Thymus (tissue), 11 donors: ENCODE results near the gene SCN10A. TPM values are rescaled to one million over a fixed set of nuclear protein-coding genes. Genes with fewer than 3 reads are reported as not detected.

Experiments used
- DNase-seq, 9 donors: peaks; one replicate each; pipeline ENCODE4 v3.0.0-alpha.2; 2013; ENCODE audit warnings: low spot score in 9 of 9, low read depth in 6 of 9, missing footprints in 1 of 9
- H3K27ac ChIP-seq, 2 donors: one replicate each; pipeline ENCODE4 v1.5.1; 2013; ENCODE audit warnings: control low read depth in 1 of 2, low read depth in 1 of 2, low read length in 1 of 2, mild to moderate bottlenecking in 1 of 2, moderate library complexity in 1 of 2
- H3K27me3 ChIP-seq, 2 donors: one replicate each; pipeline ENCODE4 v1.5.1; 2013; ENCODE audit warnings: low read length in 1 of 2; ENCODE audit not compliant: control insufficient read depth in 2 of 2, insufficient read depth in 1 of 2
- H3K36me3 ChIP-seq, 2 donors: one replicate each; pipeline ENCODE4 v1.5.1; 2013; ENCODE audit warnings: low read length in 1 of 2, mild to moderate bottlenecking in 1 of 2, moderate library complexity in 1 of 2; ENCODE audit not compliant: control insufficient read depth in 2 of 2, insufficient read depth in 2 of 2
- H3K4me1 ChIP-seq, 2 donors: one replicate each; pipeline ENCODE4 v1.5.1; 2013; ENCODE audit warnings: low read length in 2 of 2; ENCODE audit not compliant: control insufficient read depth in 2 of 2, insufficient read depth in 2 of 2
- H3K4me3 ChIP-seq, 2 donors: one replicate each; pipeline ENCODE4 v1.5.1; 2013; ENCODE audit warnings: low read length in 2 of 2, control low read depth in 1 of 2, mild to moderate bottlenecking in 1 of 2
- H3K9me3 ChIP-seq, 2 donors: one replicate each; pipeline ENCODE4 v1.5.1; 2013; ENCODE audit warnings: low read length in 1 of 2, mild to moderate bottlenecking in 1 of 2; ENCODE audit not compliant: control insufficient read depth in 2 of 2, insufficient read depth in 1 of 2
- WGBS: extraction: QIAGEN DNeasy Blood & Tissue Kit; methylation state at CpG from one replicate; pipeline ENCODE4 v1.1.7; 2013; 5-methylcytosine and 5-hydroxymethylcytosine counted together
- polyA plus RNA-seq: library from polyadenylated mRNA; stranded (reverse); fragments of 200-250 nt; gene quantifications from one replicate; pipeline ENCODE4 v1.2.3, GENCODE V29; 2013
- total RNA-seq: library from RNA; stranded (reverse); fragments of 120-200 nt; gene quantifications from one replicate; pipeline ENCODE4 v1.2.4, GENCODE V29; 2013
- donor health status: healthy.

The SCN10A gene
- total and polyA plus RNA-seq, 2 donors, result 0.02 TPM; not detected in 1

DNA sequence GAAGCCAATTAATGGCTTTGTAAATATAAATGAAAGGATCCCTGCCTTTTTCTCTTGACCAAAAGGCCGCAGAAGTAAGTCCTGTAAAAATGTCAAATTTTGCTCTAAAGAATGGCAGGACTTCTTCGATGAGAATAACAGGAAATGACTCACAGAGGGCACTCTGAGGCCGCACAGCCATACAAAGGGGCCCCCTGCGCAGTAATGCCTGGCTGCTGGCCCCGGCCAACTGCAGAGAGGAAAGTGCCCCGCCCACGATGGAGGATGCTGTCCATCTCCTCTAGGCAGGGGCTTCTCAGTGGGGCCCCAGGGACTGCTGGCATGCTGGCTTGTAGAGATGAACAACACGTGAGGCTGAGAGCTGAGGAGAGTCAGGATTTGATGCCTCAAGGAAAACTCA, 18.1 kb upstream of the SCN10A start:
- Histone ChIP-seq H3K9me3 (no peaks in the 10 kb centered on the region), H3K27ac (no peak overlapping the region), H3K36me3 (no peaks in the 10 kb centered on the region), H3K27me3 (no peaks in the 10 kb centered on the region), H3K4me1 (no peaks in the 10 kb centered on the region), H3K4me3 (no peak overlapping the region)
- WGBS, result 13% methylated on average over 8 of the region's 8 CpGs
- no peak for DNase-seq

GRCh38 chr3:38829404-38829803, 13.4 kb upstream of the SCN10A start:
- Histone ChIP-seq H3K4me3 (no peak overlapping the region), H3K4me1 (no peaks in the 10 kb centered on the region), H3K27me3 (no peaks in the 10 kb centered on the region), H3K9me3 (no peaks in the 10 kb centered on the region), H3K36me3 (no peaks in the 10 kb centered on the region), H3K27ac (no peak overlapping the region)
- no peak for DNase-seq
- 87% methylated on average over 6 of the region's 6 CpGs for WGBS

- H3K4me1 ChIP-seq, result no peaks in the 10 kb centered on the region
- H3K27me3 ChIP-seq, result no peaks in the 10 kb centered on the region
- 97% methylated on average over 4 of the region's 4 CpGs for WGBS
- DNase-seq, result no peak
- no peak overlapping the region for H3K27ac ChIP-seq
- H3K9me3 ChIP-seq, result no peaks in the 10 kb centered on the region
- H3K36me3 ChIP-seq, result no peaks in the 10 kb centered on the region
- no peak overlapping the region for H3K4me3 ChIP-seq
These were observed 12.7 kb upstream of the SCN10A start for GRCh38 chr3:38828681-38829080.

DNA sequence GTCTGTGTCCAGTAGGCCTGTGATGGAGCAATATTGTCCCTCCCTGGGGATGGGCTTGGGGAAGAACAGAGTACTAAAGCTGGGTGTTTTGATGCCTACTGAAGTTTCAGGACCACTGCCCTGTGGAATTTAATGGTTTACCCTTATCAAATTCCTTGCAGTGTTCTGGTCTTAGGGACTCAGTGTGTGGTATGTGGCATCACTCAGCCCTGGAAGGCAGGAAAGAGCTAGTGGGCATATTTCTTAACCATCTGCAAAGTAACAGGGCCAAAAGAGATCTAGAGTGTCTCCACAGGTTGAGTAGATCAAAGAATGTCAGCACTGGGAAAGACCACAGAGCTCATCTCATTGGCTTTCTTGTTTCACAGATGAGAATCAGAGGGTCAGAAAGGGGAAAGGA, 11.8 kb upstream of the SCN10A start:
- Histone ChIP-seq H3K27me3 (no peaks in the 10 kb centered on the region), H3K27ac (no peak overlapping the region), H3K36me3 (no peaks in the 10 kb centered on the region), H3K4me1 (no peaks in the 10 kb centered on the region), H3K9me3 (no peaks in the 10 kb centered on the region), H3K4me3 (no peak overlapping the region)
- no peak for DNase-seq

DNA sequence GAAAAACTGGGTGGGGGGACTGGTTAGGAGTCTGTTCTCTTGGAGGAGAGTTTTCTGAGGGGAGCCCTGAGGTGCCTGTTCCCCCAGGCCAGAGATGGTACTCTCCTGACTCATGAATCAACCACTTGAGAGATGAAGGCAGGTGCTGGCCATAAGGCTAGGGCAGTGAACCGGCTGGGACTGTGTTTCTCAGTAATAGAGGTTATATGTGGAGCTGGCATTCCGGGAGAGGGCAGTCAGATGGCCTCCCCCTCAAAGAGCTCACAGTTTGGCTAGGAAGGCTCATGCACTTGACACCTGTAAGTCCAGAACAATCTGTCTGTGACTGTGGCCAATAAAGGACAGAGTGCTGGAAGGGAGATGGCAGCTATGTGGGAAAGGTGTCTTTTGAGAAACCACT, 10.0 kb upstream of the SCN10A start:
- 93% methylated on average over 2 of the region's 2 CpGs for WGBS
- no peaks in the 10 kb centered on the region for H3K9me3 ChIP-seq
- no peaks in the 10 kb centered on the region for H3K27me3 ChIP-seq
- no peak overlapping the region for H3K4me3 ChIP-seq
- no peak overlapping the region for H3K27ac ChIP-seq
- H3K4me1 ChIP-seq, result no peaks in the 10 kb centered on the region
- no peaks in the 10 kb centered on the region for H3K36me3 ChIP-seq
- DNase-seq, result no peak

- Histone ChIP-seq H3K9me3 (no peaks in the 10 kb centered on the region), H3K27ac (no peak overlapping the region), H3K4me1 (no peaks in the 10 kb centered on the region), H3K36me3 (no peaks in the 10 kb centered on the region), H3K4me3 (no peak overlapping the region), H3K27me3 (no peaks in the 10 kb centered on the region)
- WGBS, result 87% methylated on average over 4 of the region's 4 CpGs
- no peak for DNase-seq
These were observed 8.3 kb upstream of the SCN10A start for GRCh38 chr3:38824349-38824748.

DNA sequence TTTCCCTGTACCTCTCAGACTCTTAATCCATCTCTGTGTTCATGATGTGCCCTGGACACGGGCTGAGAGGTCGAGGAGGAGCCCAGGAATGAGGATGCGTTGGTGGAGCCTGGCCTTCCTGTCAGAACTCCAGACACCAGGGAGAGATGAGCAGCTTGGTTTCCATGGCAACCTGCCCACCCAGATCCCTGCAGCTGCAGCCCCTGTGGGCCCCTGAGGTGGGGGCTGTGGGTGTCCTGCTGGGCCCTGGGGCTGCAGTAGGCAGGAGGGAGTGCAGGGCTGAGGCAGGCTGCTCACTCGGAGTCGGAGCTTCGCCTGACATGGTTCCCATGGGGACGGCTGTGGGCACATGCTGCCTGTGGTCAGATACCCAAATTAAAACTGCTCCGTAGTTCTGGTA, 7.7 kb upstream of the SCN10A start:
- no peak overlapping the region for H3K27ac ChIP-seq
- no peaks in the 10 kb centered on the region for H3K27me3 ChIP-seq
- no peaks in the 10 kb centered on the region for H3K4me1 ChIP-seq
- WGBS, result 87% methylated on average over 8 of the region's 8 CpGs
- no peak overlapping the region for H3K4me3 ChIP-seq
- DNase-seq, result no peak
- H3K36me3 ChIP-seq, result no peaks in the 10 kb centered on the region
- H3K9me3 ChIP-seq, result no peaks in the 10 kb centered on the region

GRCh38 chr3:38823186-38823585, 7.2 kb upstream of the SCN10A start:
- H3K9me3 ChIP-seq, result no peaks in the 10 kb centered on the region
- WGBS, result 88% methylated on average over 5 of the region's 5 CpGs
- H3K27me3 ChIP-seq, result no peaks in the 10 kb centered on the region
- H3K4me3 ChIP-seq, result no peak overlapping the region
- no peaks in the 10 kb centered on the region for H3K4me1 ChIP-seq
- H3K27ac ChIP-seq, result no peak overlapping the region
- DNase-seq, result no peak
- H3K36me3 ChIP-seq, result no peaks in the 10 kb centered on the region

DNA sequence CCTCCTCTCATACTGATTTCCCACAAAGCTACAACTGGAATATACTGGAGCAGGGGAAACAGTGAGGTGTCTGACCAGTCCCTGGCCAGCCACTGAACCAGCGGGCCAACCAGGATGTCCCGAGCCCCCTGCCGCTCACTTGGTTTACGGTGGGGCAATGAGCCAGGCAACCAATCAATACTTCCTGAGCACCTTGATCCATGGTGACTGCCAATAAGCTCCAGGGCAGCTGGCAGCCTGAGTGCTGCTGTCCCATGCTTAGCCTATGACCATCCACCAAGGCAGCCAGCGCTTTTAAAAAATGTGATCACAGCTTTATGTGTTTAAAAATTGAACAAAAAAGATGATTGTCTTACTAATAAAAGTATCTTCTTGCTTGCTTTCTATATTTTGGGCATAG, 4.2 kb downstream of the SCN10A start:
- Histone ChIP-seq H3K27ac (no peak overlapping the region), H3K36me3 (no peaks in the 10 kb centered on the region), H3K4me1 (no peaks in the 10 kb centered on the region), H3K4me3 (no peak overlapping the region), H3K9me3 (no peaks in the 10 kb centered on the region), H3K27me3 (no peaks in the 10 kb centered on the region)
- no peak for DNase-seq
- 79% methylated on average over 5 of the region's 5 CpGs for WGBS

DNA sequence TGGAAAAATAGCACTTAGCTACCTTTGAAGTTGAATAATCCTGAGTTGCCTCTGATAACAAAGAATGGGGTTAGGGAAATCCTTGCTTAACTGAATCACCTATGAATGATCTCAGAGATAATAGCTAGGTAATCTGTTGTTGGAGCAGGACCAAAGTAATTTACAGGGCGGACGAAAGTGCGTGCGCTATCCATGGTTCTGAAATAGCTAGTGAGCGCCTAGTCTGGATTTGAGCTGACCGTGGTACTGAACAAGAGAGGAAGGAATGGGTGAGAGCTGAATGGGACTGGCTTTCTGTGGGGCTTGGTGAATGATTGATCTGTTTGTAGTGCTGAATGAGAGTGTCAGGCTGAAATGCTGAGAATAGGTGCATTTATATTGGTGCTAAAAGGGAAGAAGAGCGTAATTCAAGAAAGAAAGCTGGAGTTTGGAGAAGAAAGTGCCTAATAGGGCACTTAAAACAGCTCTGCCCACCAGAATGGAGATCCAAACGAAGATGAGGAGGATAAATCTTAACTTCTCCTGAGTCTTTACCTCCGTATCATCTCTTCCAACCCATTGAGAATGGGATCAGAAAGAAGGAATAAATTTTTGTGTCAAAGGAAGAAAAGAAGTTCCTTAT, 10.1 kb downstream of the SCN10A start:
- H3K27me3 ChIP-seq, result no peaks in the 10 kb centered on the region
- H3K4me1 ChIP-seq, result no peaks in the 10 kb centered on the region
- no peaks in the 10 kb centered on the region for H3K9me3 ChIP-seq
- WGBS, result 20% methylated on average over 9 of the region's 9 CpGs
- H3K4me3 ChIP-seq, result no peak overlapping the region
- DNase-seq, result peak; percentile 33 to 86 (median 62)
- no peak overlapping the region for H3K27ac ChIP-seq
- H3K36me3 ChIP-seq, result no peaks in the 10 kb centered on the region
